HL-60 (cell line): ENCODE measurements around the gene TMEM145.

Experiments used
- CTCF ChIP-seq: IDR thresholded peaks from one replicate; pipeline ENCODE4 v1.5.1; 2011; ENCODE audit warnings: low read length, control low read depth, inconsistent platforms; ENCODE audit not compliant: insufficient read depth
- POLR2AphosphoS5 ChIP-seq: IDR thresholded peaks from 2 replicates; pipeline ENCODE4 v1.6.1; 2012; ENCODE audit warnings: low read depth

GRCh38 chr19:42351079-42351735 is 38.1 kb downstream of the TMEM145 start:
- no peak for TF ChIP-seq POLR2AphosphoS5
- no peak for TF ChIP-seq CTCF
